H9 (cell line): ENCODE measurements around the gene MEI4. TPM values are rescaled to one million over a fixed set of nuclear protein-coding genes. Genes with fewer than 3 reads are reported as not detected.

Experiments
- DNase-seq: peaks from one replicate; pipeline ENCODE4 v3.0.0-alpha.2; 2017
- H2AFZ ChIP-seq: one replicate; pipeline ENCODE4 v1.6.1; 2013; ENCODE audit warnings: mild to moderate bottlenecking, low read length, control low read depth, moderate library complexity
- H2AK5ac ChIP-seq: 2 replicates; pipeline ENCODE4 v1.6.1; 2013; ENCODE audit warnings: low read length, control low read depth, mixed read lengths; ENCODE audit not compliant: insufficient read length
- H2BK120ac ChIP-seq: one replicate; pipeline ENCODE4 v1.6.1; 2013; ENCODE audit warnings: low read depth, mild to moderate bottlenecking, low read length, control low read depth, inconsistent platforms; ENCODE audit not compliant: poor library complexity, severe bottlenecking
- H2BK12ac ChIP-seq: 2 replicates; pipeline ENCODE4 v1.6.1; 2013; ENCODE audit warnings: low read length, control low read depth, mixed read lengths, low read depth; ENCODE audit not compliant: insufficient read length
- H2BK15ac ChIP-seq: 2 replicates; pipeline ENCODE4 v1.6.1; 2013; ENCODE audit warnings: low read depth, low read length, control low read depth
- H2BK20ac ChIP-seq: one replicate; pipeline ENCODE4 v1.6.1; 2013; ENCODE audit warnings: low read depth, mild to moderate bottlenecking, low read length, control low read depth, inconsistent platforms; ENCODE audit not compliant: poor library complexity, severe bottlenecking
- H2BK5ac ChIP-seq: 2 replicates; pipeline ENCODE4 v1.6.1; 2013; ENCODE audit warnings: low read length, control low read depth, mixed read lengths; ENCODE audit not compliant: insufficient read length
- H3K14ac ChIP-seq: 2 replicates; pipeline ENCODE4 v1.6.1; 2013; ENCODE audit warnings: low read length, control low read depth; ENCODE audit not compliant: insufficient read depth
- H3K18ac ChIP-seq: 2 replicates; pipeline ENCODE4 v1.6.1; 2013; ENCODE audit warnings: low read depth, mild to moderate bottlenecking, mixed read lengths, low read length, control low read depth; ENCODE audit not compliant: insufficient read length
- H3K23ac ChIP-seq: 2 replicates; pipeline ENCODE4 v1.6.1; 2013; ENCODE audit warnings: low read length, control low read depth, mixed read lengths, low read depth; ENCODE audit not compliant: insufficient read length
- H3K23me2 ChIP-seq: 2 replicates; pipeline ENCODE4 v1.6.1; 2013; ENCODE audit warnings: low read depth, mild to moderate bottlenecking, mixed read lengths, low read length, control low read depth; ENCODE audit not compliant: insufficient read length, poor library complexity, severe bottlenecking
- H3K27ac ChIP-seq: 2 replicates; pipeline ENCODE4 v1.5.1; 2013; ENCODE audit warnings: low read length, control low read depth, mixed read lengths, low read depth; ENCODE audit not compliant: insufficient read length
- H3K27me3 ChIP-seq: 2 replicates; pipeline ENCODE4 v1.6.1; 2013; ENCODE audit warnings: low read length, control low read depth, inconsistent platforms; ENCODE audit not compliant: insufficient read depth
- H3K4ac ChIP-seq: 2 replicates; pipeline ENCODE4 v1.6.1; 2013; ENCODE audit warnings: low read depth, mild to moderate bottlenecking, control low read depth, inconsistent platforms, low read length, moderate library complexity
- H3K4me1 ChIP-seq: 2 replicates; pipeline ENCODE4 v1.6.1; 2013; ENCODE audit warnings: low read length, control low read depth, inconsistent platforms; ENCODE audit not compliant: insufficient read depth
- H3K4me2 ChIP-seq: 2 replicates; pipeline ENCODE4 v1.6.1; 2013; ENCODE audit warnings: low read length, control low read depth, mixed read lengths; ENCODE audit not compliant: insufficient read length, insufficient read depth
- H3K56ac ChIP-seq: 2 replicates; pipeline ENCODE4 v1.6.1; 2013; ENCODE audit warnings: low read depth, mild to moderate bottlenecking, mixed read lengths, low read length, control low read depth; ENCODE audit not compliant: insufficient read length
- H3K79me1 ChIP-seq: 2 replicates; pipeline ENCODE4 v1.6.1; 2013; ENCODE audit warnings: low read depth, mild to moderate bottlenecking, moderate library complexity, low read length, control low read depth, inconsistent platforms; ENCODE audit not compliant: insufficient read depth, poor library complexity, severe bottlenecking
- H3K79me2 ChIP-seq: 2 replicates; pipeline ENCODE4 v1.6.1; 2013; ENCODE audit warnings: low read length, control low read depth, inconsistent platforms; ENCODE audit not compliant: insufficient read depth
- H3K9ac ChIP-seq: 2 replicates; pipeline ENCODE4 v1.6.1; 2013; ENCODE audit warnings: low read length, control low read depth, mixed read lengths; ENCODE audit not compliant: insufficient read length; ENCODE audit errors: extremely low read depth
- H3K9me3 ChIP-seq: one replicate; pipeline ENCODE4 v1.6.1; 2013; ENCODE audit warnings: low read depth, low read length, inconsistent platforms; ENCODE audit not compliant: control insufficient read depth
- H3T11ph ChIP-seq: one replicate; pipeline ENCODE4 v1.6.1; 2013; ENCODE audit warnings: mild to moderate bottlenecking, low read length, control low read depth, inconsistent platforms
- H4K20me1 ChIP-seq: one replicate; pipeline ENCODE4 v1.6.1; 2013; ENCODE audit not compliant: control insufficient read depth, insufficient read length, insufficient read depth
- H4K5ac ChIP-seq: 2 replicates; pipeline ENCODE4 v1.6.1; 2013; ENCODE audit warnings: low read depth, mild to moderate bottlenecking, mixed read lengths, low read length, control low read depth; ENCODE audit not compliant: insufficient read length
- H4K8ac ChIP-seq: replicated peaks from 2 replicates; pipeline ENCODE4 v1.6.1; 2013; ENCODE audit warnings: low read length, control low read depth, mixed read lengths, low read depth; ENCODE audit not compliant: insufficient read length
- H4K91ac ChIP-seq: 2 replicates; pipeline ENCODE4 v1.6.1; 2013; ENCODE audit warnings: low read depth, mild to moderate bottlenecking, moderate library complexity, mixed read lengths, low read length, control low read depth; ENCODE audit not compliant: insufficient read length
- H3K27ac Mint-ChIP-seq, 3 experiments: 2 replicates in 2 of 3; 3 replicates in 1 of 3; pipeline ENCODE4 v1.8.0; 2020 to 2021; ENCODE audit warnings: mixed read lengths in 3 of 3, mild to moderate bottlenecking in 1 of 3, moderate library complexity in 1 of 3
- H3K27me3 Mint-ChIP-seq: 2 replicates; pipeline ENCODE4 v1.8.0; 2021; ENCODE audit warnings: low read depth, mild to moderate bottlenecking, moderate library complexity, mixed read lengths
- H3K36me3 Mint-ChIP-seq, 3 experiments: 2 replicates in 2 of 3; 3 replicates in 1 of 3; pipeline ENCODE4 v1.8.0; 2020 to 2021; ENCODE audit warnings: low read depth in 3 of 3, mixed read lengths in 3 of 3; ENCODE audit not compliant: insufficient read depth in 1 of 3
- H3K4me1 Mint-ChIP-seq, 2 experiments: 2 replicates each; pipeline ENCODE4 v1.8.0; 2020; ENCODE audit warnings: mixed read lengths in 2 of 2
- H3K4me3 Mint-ChIP-seq, 2 experiments: 2 replicates in 1 of 2; 3 replicates in 1 of 2; pipeline ENCODE4 v1.8.0; 2020 to 2021; ENCODE audit warnings: mild to moderate bottlenecking in 2 of 2, mixed read lengths in 2 of 2, moderate library complexity in 1 of 2
- H3K9me3 Mint-ChIP-seq, 2 experiments: 2 replicates in 1 of 2; 3 replicates in 1 of 2; pipeline ENCODE4 v1.8.0; 2020; ENCODE audit warnings: mild to moderate bottlenecking in 2 of 2, mixed read lengths in 2 of 2, moderate library complexity in 1 of 2
- CTCF ChIP-seq: fragments of 200-600 bp; sonication (generic); conservative IDR thresholded peaks from 3 replicates; pipeline ENCODE4 v1.8.0; 2021; ENCODE audit warnings: antibody characterized with exemption, mild to moderate bottlenecking
- WGBS: extraction: QIAGEN DNeasy Blood & Tissue Kit; methylation state at CpG from one replicate; pipeline ENCODE4 v1.1.7; 2013; ENCODE audit warnings: missing lambda C conversion rate, low lambda C conversion rate, mixed read lengths; ENCODE audit not compliant: insufficient read length; ENCODE audit errors: extremely low coverage; 5-methylcytosine and 5-hydroxymethylcytosine counted together
- total RNA-seq: library from RNA; stranded (reverse); gene quantifications from 2 replicates; pipeline ENCODE4 v1.2.1, GENCODE V29; 2021

The MEI4 gene
- total RNA-seq, 1 experiment from 2014 or later: 0.55 TPM

GRCh38 chr6:77776441-77776840 lies 123.6 kb downstream of the MEI4 start:
- peaks cover 9 to 12% of the 10 kb centered on the region in 2 experiments; a peak in 4 of 5 replicates for H3K9me3 Mint-ChIP-seq

More at GRCh38 chr6:77776441-77776840, 123.6 kb downstream of the MEI4 start:
- H2BK5ac ChIP-seq: no peak overlapping the region
- no peak overlapping the region for H3K27ac ChIP-seq
- no peaks in the 10 kb centered on the region for H4K20me1 ChIP-seq
- Mint-ChIP-seq H3K27me3 (peaks cover 2% of the 10 kb centered on the region), H3K4me3 (no peak overlapping the region), H3K4me1 (no peaks in the 10 kb centered on the region), H3K36me3 (peaks cover 3 to 9% (median 5%) of the 10 kb centered on the region in 3 experiments; a peak in 4 of 7 replicates), H3K27ac (no peak overlapping the region)
- H3K27me3 ChIP-seq: no peaks in the 10 kb centered on the region
- no peak overlapping the region for H2BK12ac ChIP-seq
- H2BK15ac ChIP-seq: no peak overlapping the region
- H2BK20ac ChIP-seq: no peak overlapping the region
- WGBS: no CpG with 5 or more reads among the region's 1 CpG
- TF ChIP-seq CTCF: no peak
- no peak overlapping the region for H2AK5ac ChIP-seq
- no peak overlapping the region for H4K5ac ChIP-seq
- no peaks in the 10 kb centered on the region for H3K79me2 ChIP-seq
- no peak overlapping the region for H3K14ac ChIP-seq
- no peaks in the 10 kb centered on the region for H3K4me1 ChIP-seq
- H3K79me1 ChIP-seq: no peaks in the 10 kb centered on the region
- no peaks in the 10 kb centered on the region for H3K23me2 ChIP-seq
- no peak for DNase-seq
- no peak overlapping the region for H4K91ac ChIP-seq
- H3T11ph ChIP-seq: no peak overlapping the region
- H4K8ac ChIP-seq: no peak overlapping the region
- no peak overlapping the region for H3K4ac ChIP-seq
- no peak overlapping the region for H3K9ac ChIP-seq
- H3K56ac ChIP-seq: no peak overlapping the region
- H3K23ac ChIP-seq: no peak overlapping the region
- no peak overlapping the region for H2AFZ ChIP-seq
- H3K4me2 ChIP-seq: no peak overlapping the region
- no peak overlapping the region for H3K18ac ChIP-seq
- H2BK120ac ChIP-seq: no peak overlapping the region
- no peaks in the 10 kb centered on the region for H3K9me3 ChIP-seq
